Body of pancreas (tissue), 4 donors: ENCODE results near the gene TMEM260. TPM values are rescaled to one million over a fixed set of nuclear protein-coding genes. Genes with fewer than 3 reads are reported as not detected.
A peak's percentile ranks its signal among the peaks of the same experiment; 100 is the strongest.

Experiments
- ATAC-seq: fragments of 150-250 bp; one replicate; pipeline ENCODE4 v1.9.1; 2016
- DNase-seq, 4 donors: peaks; one replicate each; pipeline ENCODE4 v3.0.0-alpha.2; 2019
- H3K27ac ChIP-seq, 4 donors: fragments of 200-600 bp; sonication (generic); 1 replicate in 3 of 4; 2 replicates in 1 of 4; pipeline versions ENCODE4 v1.5.1 to v1.6.1; 2016 to 2019; ENCODE audit warnings: mild to moderate bottlenecking in 1 of 4, mixed read lengths in 1 of 4, moderate library complexity in 1 of 4
- H3K27me3 ChIP-seq, 2 donors: fragments of 200-600 bp; sonication (generic); one replicate each; pipeline ENCODE4 v1.6.0; 2016; ENCODE audit warnings: mild to moderate bottlenecking in 1 of 2
- H3K36me3 ChIP-seq, 2 donors: fragments of 200-600 bp; sonication (generic); replicated peaks in 1 of 2; 2 replicates each; pipeline ENCODE4 v1.5.1; 2016; ENCODE audit warnings: low read depth in 2 of 2; ENCODE audit not compliant: insufficient read depth in 1 of 2
- H3K4me1 ChIP-seq: fragments of 200-600 bp; sonication (generic); one replicate; pipeline ENCODE4 v1.6.0; 2016
- H3K4me3 ChIP-seq, 2 donors: fragments of 200-600 bp; sonication (generic); 1 replicate in 1 of 2; 2 replicates in 1 of 2; pipeline ENCODE4 v1.5.1; 2016 to 2019
- H3K9me3 ChIP-seq, 3 donors: fragments of 200-600 bp; sonication (generic); 1 replicate in 2 of 3; 2 replicates in 1 of 3; pipeline ENCODE4 v1.5.1; 2016
- CTCF ChIP-seq, 7 experiments: fragments of 450-650 bp in 4 of 7; fragments of 200-600 bp in 3 of 7; sonication (generic) in 3 of 7; IDR thresholded peaks; one replicate each; pipeline ENCODE4 v1.5.1; 2016 to 2019; ENCODE audit warnings: antibody characterized with exemption in 7 of 7
- POLR2A ChIP-seq, 3 donors: fragments of 450-650 bp; IDR thresholded peaks; one replicate each; pipeline ENCODE4 v1.6.1; 2016; ENCODE audit warnings: antibody characterized with exemption in 3 of 3, mild to moderate bottlenecking in 2 of 3
- WGBS, 2 donors: methylation state at CpG; one replicate each; pipeline ENCODE4 v1.1.5; 2017; 5-methylcytosine and 5-hydroxymethylcytosine counted together
- intact Hi-C: fragments of 100-400 bp; cut with DNase I; formaldehyde crosslinking; loops from one replicate; pipeline ENCODE4 v1.15.1; 2023
- total RNA-seq, 2 donors: library from RNA; depleted of rRNA; stranded (reverse); fragments of >200 nt; gene quantifications; one replicate each; pipeline ENCODE4 v1.1.0, GENCODE V29; 2016

The TMEM260 gene
- total RNA-seq, 2 donors from 2014 or later, result 15.8 to 18.4 TPM

GRCh38 chr14:56635041-56635440, 55.4 kb downstream of the TMEM260 start:
- Histone ChIP-seq H3K4me3 (no peak overlapping the region), H3K4me1 (no peaks in the 10 kb centered on the region), H3K27ac (no peak overlapping the region), H3K36me3 (peaks cover 9 to 37% of the 10 kb centered on the region in 2 donors), H3K9me3 (no peaks in the 10 kb centered on the region), H3K27me3 (no peaks in the 10 kb centered on the region)
- intact Hi-C loops, result no loop called here
- no peak for ATAC-seq
- no peak for TF ChIP-seq POLR2A (IDR thresholded peaks at IDR 0.05)
- no peak for TF ChIP-seq CTCF (IDR thresholded peaks at IDR 0.05)
- DNase-seq, result no peak
- WGBS, 2 donors, result 71 to 78% methylated on average over 2 of the region's 2 CpGs

- no peak for ATAC-seq
- DNase-seq, result no peak
- TF ChIP-seq POLR2A (IDR thresholded peaks at IDR 0.05) (no peak), CTCF (IDR thresholded peaks at IDR 0.05) (no peak)
- H3K4me1 ChIP-seq, result no peaks in the 10 kb centered on the region
- no peaks in the 10 kb centered on the region for H3K27me3 ChIP-seq
- 87 to 89% methylated on average over 2 of the region's 2 CpGs for WGBS, 2 donors
- no peak overlapping the region for H3K4me3 ChIP-seq
- intact Hi-C loops, result no loop called here
- no peak overlapping the region for H3K27ac ChIP-seq
- no peaks in the 10 kb centered on the region for H3K9me3 ChIP-seq
- no peaks in the 10 kb centered on the region for H3K36me3 ChIP-seq
These were observed 67.9 kb downstream of the TMEM260 start for GRCh38 chr14:56647493-56647892.

- DNase-seq, result no peak
- TF ChIP-seq POLR2A (IDR thresholded peaks at IDR 0.05) (no peak), CTCF (IDR thresholded peaks at IDR 0.05) (no peak)
- Histone ChIP-seq H3K4me3 (no peak overlapping the region), H3K27me3 (no peaks in the 10 kb centered on the region), H3K27ac (no peak overlapping the region), H3K9me3 (no peaks in the 10 kb centered on the region), H3K4me1 (no peaks in the 10 kb centered on the region), H3K36me3 (no peaks in the 10 kb centered on the region)
- WGBS, 2 donors, result 86 to 87% methylated on average over 6 of the region's 6 CpGs
- ATAC-seq, result no peak
- intact Hi-C loops, result no loop called here
These were observed 69.1 kb downstream of the TMEM260 start for GRCh38 chr14:56648508-56649301.

GRCh38 chr14:56649382-56649781, 69.8 kb downstream of the TMEM260 start:
- DNase-seq, result no peak
- TF ChIP-seq POLR2A (IDR thresholded peaks at IDR 0.05) (no peak), CTCF (IDR thresholded peaks at IDR 0.05) (no peak)
- H3K4me1 ChIP-seq, result no peaks in the 10 kb centered on the region
- ATAC-seq, result no peak
- H3K27me3 ChIP-seq, result no peaks in the 10 kb centered on the region
- no peak overlapping the region for H3K4me3 ChIP-seq
- no peaks in the 10 kb centered on the region for H3K9me3 ChIP-seq
- 92 to 95% methylated on average over 3 of the region's 3 CpGs for WGBS, 2 donors
- no peaks in the 10 kb centered on the region for H3K36me3 ChIP-seq
- no peak overlapping the region for H3K27ac ChIP-seq
- intact Hi-C loops, result no loop called here

GRCh38 chr14:56650048-56650447, 70.5 kb downstream of the TMEM260 start:
- Histone ChIP-seq H3K4me3 (no peak overlapping the region), H3K4me1 (no peaks in the 10 kb centered on the region), H3K36me3 (no peaks in the 10 kb centered on the region), H3K27ac (no peak overlapping the region), H3K27me3 (no peaks in the 10 kb centered on the region), H3K9me3 (no peaks in the 10 kb centered on the region)
- intact Hi-C loops, result no loop called here
- ATAC-seq (no peak), DNase-seq (peak in 3 of 4 donors; percentile 23 to 43 (median 25))
- WGBS, 2 donors, result 58 to 63% methylated on average over 7 to 9 of the region's 9 CpGs
- TF ChIP-seq POLR2A (IDR thresholded peaks at IDR 0.05) (no peak), CTCF (IDR thresholded peaks at IDR 0.05) (no peak)
